OCI-M1 (cell line): Measurements from ENCODE around the gene GOLGA1.
"Not testable (repeated sequence)": the region's sequence is repeated elsewhere in the genome, so short reads cannot be mapped to it uniquely, and the experiment has no call there.

Source experiments
- DNase-seq: peaks from one replicate; lab custom pipeline; 2025; lab: John Stamatoyannopoulos, UW

Gene GOLGA1

DNA sequence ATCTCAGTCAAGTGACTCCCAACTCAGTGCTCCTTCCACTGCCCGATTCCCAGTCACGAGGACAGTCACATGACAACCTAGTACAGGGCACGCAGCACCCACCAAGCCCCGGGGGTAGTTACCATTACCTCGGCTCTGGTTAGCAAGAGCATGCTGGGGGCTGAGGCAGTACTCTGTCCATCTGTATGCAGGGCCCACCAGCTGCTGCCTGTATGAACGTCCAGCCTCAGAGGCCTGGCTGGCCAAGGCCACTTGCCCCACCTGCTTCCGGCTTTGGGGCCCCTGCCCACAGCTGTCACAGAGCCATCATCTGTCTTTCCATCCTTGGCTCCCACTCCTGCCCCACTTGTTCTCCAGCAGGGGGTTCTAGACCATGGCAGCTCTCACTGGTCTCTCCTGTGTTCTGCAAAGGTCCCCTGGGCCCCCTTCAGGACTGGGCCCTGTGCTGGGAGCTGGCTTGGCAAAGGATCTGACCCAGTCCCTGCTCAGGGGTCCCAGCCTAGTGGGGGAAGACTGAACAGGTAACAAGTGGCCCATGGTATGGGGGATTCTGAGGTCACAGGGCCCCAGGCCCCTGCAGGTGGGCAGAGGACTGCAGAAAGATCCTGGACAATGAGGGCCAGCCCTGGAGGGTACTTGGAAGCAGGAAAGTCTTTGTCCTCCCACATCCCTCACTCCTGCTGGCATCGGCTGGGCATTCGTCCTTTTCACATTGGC is 82.4 kb downstream of the GOLGA1 start:
- DNase-seq, result no peak

DNA sequence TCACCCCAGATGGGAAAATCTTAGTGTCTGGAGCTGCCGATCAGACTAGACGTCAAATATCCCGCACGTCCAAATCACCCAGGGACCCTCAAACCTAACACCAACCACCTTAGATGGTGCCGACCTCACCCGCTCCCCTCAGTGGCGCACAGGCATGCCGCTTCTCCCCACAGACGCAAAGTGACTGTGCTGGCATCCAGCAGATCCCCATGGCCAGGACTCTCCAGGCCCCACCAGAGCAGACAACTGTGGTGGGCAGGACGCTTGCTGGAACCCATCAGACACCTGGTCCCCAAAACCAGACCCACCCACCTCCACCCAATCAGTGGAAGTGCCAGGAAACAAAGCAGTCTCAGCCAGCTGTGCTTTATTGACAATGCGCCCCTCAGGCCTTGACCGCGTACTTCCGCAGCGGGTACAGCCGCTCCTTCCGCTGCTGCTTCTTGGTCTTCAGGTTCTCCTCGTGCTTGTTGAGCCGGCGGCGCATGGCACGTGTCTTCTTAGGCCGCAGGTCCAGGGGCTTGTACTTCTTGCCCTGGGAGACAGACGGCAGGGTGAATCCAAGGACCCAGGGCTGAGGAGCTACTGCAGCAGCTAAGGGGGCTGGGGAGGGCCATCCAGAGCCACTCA is 83.2 kb downstream of the GOLGA1 start:
- no peak for DNase-seq

- peak; percentile 27 for DNase-seq
These were observed 84.7 kb downstream of the GOLGA1 start for GRCh38 chr9:124855944-124856765.

GRCh38 chr9:124855566-124855943 is 85.3 kb downstream of the GOLGA1 start:
- DNase-seq, result no peak

DNA sequence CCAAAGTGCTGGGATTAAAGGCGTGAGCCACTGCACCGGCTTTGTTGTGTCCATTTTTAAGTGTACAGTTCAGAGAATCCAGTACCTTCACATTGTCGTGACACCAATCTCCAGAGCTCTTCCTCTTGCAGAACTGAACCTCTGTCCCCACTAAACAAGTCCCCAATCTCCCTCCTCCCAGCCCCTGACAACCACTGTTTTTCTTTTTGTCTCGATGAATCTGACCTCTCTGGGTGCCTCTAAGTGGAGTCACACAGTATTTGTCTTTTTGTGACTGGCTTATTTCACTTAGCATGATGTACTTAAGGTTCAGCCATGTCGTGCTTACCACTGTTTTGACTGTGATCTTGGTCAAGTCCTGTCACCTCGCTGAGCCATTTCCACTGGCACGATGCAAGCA is 86.1 kb downstream of the GOLGA1 start:
- no peak for DNase-seq

DNA sequence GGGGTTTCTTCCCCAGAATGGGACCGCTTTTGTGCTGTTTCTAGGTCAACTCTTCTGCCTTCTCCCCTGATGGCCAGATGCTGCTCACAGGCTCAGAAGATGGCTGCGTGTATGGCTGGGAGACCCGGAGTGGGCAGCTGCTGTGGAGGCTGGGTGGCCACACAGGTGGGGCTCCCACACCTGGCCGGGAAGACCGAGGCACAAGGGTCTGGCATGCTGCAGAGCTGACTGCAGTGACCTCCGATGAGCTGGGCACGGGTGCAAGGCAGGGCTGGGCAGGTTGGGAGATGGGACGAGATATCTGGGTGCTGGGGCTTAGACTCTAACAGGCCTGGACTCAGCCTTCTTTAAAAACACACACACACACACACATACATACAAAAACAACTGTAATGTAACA is 86.7 kb downstream of the GOLGA1 start:
- DNase-seq, result no peak

- DNase-seq, result no peak
These were observed 87.2 kb downstream of the GOLGA1 start for GRCh38 chr9:124853605-124854143.

- DNase-seq, result peak; percentile 90
These were observed 87.9 kb downstream of the GOLGA1 start, which contains the start of gene WDR38 for GRCh38 chr9:124852829-124853531. TSS of gene WDR38 (plus strand) at chr9:124853460. CDS start at chr9:124853532, 72 bp downstream.

- no peak for DNase-seq
These were observed 88.6 kb downstream of the GOLGA1 start for GRCh38 chr9:124852121-124852828.

- no peak for DNase-seq
These were observed 91.1 kb downstream of the GOLGA1 start for GRCh38 chr9:124849801-124850200.

DNA sequence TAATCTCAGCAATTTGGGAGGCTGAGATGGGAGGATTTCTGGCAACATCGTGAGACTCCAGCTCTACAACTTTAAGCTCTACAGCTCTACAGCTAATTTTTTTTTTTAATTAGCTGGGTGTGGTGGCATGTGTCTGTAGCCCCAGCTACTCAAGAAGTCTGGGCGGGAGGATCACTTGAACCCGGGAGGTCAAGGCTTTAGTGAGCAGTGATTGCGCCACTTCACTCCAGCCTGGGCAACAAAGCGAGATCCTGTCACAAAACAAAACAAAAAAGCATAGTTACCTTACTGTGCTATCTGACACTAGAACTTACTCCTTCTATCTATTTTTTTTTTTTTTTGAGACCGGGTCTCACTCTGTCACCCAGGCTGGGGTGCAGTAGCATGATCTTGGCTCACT is 93.9 kb downstream of the GOLGA1 start:
- no peak for DNase-seq

DNA sequence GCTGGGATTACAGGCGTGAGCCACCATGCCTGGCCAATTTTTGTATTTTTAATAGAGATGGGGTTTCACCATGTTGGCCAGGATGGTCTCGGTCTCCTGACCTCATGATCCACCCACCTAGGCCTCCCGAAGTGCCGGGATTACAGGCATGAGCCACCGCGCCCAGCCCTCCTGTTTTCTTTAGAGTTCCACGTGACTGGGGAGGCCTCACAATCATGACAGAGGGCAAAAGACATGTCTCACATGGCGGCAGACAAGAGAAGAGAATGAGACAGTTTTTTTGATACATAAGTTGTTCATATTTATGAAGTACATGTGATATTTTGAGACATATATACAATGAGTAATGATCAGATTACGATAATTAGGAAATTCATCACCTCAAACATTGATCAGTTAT is 94.4 kb downstream of the GOLGA1 start:
- not testable (repeated sequence) for DNase-seq

- no peak for DNase-seq
These were observed 96.6 kb downstream of the GOLGA1 start for GRCh38 chr9:124844291-124844690.

- no peak for DNase-seq
These were observed 97.3 kb downstream of the GOLGA1 start for GRCh38 chr9:124843456-124844034.

- DNase-seq, result no peak
These were observed 99.6 kb downstream of the GOLGA1 start for GRCh38 chr9:124841075-124841821.

- no peak for DNase-seq
These were observed 100.5 kb downstream of the GOLGA1 start for GRCh38 chr9:124840300-124840833.

DNA sequence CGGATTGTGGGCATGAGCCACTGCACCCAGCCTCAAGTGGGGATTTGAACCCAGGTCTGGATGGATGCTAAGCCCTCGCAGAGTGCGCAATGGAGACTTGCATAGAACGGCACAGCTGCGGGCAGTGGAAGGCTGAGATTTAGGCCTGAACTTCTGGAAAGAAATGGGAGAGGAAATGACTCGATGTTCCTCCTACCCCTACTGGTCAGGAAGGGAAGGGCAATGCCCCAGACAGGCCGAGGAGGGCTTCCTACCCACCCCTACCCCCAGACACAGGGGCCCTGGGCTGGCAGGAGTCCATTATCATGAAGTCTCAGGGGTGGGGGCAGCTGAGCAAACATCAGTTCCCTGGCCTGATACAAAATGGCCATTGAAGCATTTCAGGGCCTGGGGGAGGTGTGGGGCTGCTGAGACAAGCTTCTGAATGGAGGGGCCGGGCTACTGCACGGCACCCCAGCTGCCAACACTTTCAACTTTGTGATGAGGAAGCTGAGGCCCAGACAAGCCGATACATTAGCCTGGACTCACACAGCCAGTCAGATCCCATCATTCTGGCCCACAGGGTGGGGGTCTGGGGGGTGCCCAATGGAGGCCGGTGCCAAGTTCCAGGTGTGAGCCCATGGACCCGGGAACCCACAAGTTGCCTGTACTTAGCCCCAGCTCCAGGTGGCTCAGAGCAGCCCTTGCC is 101.1 kb downstream of the GOLGA1 start:
- peak; percentile 30 for DNase-seq

DNA sequence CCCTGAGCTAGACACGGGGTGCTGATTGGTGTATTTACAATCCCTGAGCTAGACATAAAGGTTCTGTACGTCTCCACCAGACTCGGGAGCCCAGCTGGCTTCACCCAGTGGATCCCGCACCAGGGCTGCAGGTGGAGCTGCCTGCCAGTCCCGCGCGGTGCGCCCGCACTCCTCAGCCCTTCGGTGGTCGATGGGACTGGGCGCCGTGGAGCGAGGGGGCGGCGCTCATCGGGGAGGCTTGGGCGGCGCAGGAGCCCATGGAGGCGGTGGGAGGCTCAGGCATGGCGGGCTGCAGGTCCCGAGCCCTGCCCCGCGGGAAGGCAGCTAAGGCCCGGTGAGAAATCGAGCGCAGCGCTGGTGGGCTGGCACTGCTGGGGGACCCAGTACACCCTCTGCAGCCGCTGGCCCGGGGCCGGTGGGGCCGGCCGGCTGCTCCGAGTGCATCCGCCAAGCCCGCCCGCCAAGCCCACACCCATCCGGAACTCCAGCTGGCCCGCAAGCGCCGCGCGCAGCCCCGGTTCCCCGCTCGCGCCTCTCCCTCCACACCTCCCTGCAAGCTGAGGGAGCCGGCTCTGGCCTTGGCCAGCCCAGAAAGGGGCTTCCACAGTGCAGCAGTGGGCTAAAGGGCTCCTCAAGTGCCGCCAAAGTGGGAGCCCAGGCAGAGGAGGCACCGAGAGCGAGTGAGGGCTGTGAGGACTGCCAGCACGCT is 102.2 kb downstream of the GOLGA1 start:
- not testable (repeated sequence) for DNase-seq

- DNase-seq, result not testable (repeated sequence)
These were observed 102.8 kb downstream of the GOLGA1 start for GRCh38 chr9:124838132-124838531.
